ENCODE data around the gene GUCA2A. TPM values are rescaled to one million over a fixed set of nuclear protein-coding genes. Genes with fewer than 3 reads are reported as not detected.

Gene GUCA2A
- total RNA-seq, 1 experiment from 2014 or later = not detected

DNA sequence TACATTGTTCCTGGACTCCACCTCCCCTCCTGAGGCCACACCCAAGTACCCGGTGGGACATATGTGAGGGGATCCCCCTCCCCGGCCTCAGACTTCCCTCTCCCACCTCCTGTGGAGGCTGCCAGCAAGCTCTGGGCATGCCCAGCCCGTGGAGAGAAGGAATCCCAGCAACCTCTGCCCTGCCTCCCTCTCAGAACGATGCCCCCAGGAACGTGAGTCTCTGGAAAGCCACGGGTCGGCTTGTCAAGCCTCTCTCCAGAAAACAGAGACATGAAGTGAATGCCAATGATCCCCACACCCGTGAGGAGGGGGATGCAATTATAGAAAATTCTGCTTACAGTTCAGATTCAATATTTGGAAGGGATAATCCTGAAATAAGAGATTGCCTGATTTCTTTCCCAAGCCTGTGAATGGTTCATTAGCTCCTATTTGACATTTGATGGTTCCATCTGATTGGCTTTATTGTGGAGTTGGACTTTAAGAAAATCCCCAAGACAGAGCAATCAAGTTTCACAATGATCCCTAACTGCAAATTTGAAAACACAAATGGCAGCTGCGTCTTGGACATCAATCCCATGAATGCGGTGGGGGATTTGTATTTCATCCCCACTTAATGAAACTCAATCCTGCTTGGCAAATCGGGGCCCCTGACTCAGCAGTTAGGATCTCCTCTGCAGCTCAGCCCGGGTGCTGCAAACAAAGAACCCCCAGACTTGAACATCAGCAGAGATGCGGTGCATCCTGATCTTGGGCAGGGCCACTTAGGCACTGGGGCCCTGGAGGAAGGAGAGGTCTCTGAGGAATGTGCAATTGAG lies 20.4 kb downstream of the GUCA2A start:
- H4K20me1 ChIP-seq (ENCODE audit: control insufficient read depth, insufficient read depth, insufficient read length) = no peaks in the 10 kb centered on the region
- TF ChIP-seq, protein P1, sequence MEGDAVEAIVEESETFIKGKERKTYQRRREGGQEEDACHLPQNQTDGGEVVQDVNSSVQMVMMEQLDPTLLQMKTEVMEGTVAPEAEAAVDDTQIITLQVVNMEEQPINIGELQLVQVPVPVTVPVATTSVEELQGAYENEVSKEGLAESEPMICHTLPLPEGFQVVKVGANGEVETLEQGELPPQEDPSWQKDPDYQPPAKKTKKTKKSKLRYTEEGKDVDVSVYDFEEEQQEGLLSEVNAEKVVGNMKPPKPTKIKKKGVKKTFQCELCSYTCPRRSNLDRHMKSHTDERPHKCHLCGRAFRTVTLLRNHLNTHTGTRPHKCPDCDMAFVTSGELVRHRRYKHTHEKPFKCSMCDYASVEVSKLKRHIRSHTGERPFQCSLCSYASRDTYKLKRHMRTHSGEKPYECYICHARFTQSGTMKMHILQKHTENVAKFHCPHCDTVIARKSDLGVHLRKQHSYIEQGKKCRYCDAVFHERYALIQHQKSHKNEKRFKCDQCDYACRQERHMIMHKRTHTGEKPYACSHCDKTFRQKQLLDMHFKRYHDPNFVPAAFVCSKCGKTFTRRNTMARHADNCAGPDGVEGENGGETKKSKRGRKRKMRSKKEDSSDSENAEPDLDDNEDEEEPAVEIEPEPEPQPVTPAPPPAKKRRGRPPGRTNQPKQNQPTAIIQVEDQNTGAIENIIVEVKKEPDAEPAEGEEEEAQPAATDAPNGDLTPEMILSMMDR (conservative IDR thresholded peaks at IDR 0.05) = no peak
- no peak overlapping the region for H3K9ac ChIP-seq (ENCODE audit: extremely low read depth, insufficient read length, low read length)
- H2BK20ac ChIP-seq (ENCODE audit: low read depth, low read length, poor library complexity, severe bottlenecking) = no peak overlapping the region
- Mint-ChIP-seq H3K27ac (no peak overlapping the region), H3K4me3 (no peak overlapping the region), H3K4me1 (no peaks in the 10 kb centered on the region), H3K36me3 (ENCODE audit: insufficient read depth in 1 of 3, low read depth in 3 of 3) (no peaks in the 10 kb centered on the region), H3K9me3 (no peaks in the 10 kb centered on the region), H3K27me3 (ENCODE audit: low read depth) (no peaks in the 10 kb centered on the region; the same call in none of the 2 replicates)
- H3K4me1 ChIP-seq (ENCODE audit: insufficient read depth, low read length) = no peaks in the 10 kb centered on the region
- H3K18ac ChIP-seq (ENCODE audit: insufficient read length, low read depth, low read length) = no peak overlapping the region
- no peaks in the 10 kb centered on the region for H3K27me3 ChIP-seq (ENCODE audit: insufficient read depth, low read length)
- H2BK15ac ChIP-seq (ENCODE audit: low read depth, low read length) = no peak overlapping the region
- no peak overlapping the region for H3K14ac ChIP-seq (ENCODE audit: insufficient read depth, low read length)
- WGBS (ENCODE audit: extremely low coverage, insufficient read length, low lambda C conversion rate) = no CpG with 5 or more reads among the region's 13 CpGs
- H3K4me2 ChIP-seq (ENCODE audit: insufficient read depth, insufficient read length, low read length) = no peak overlapping the region
- no peak overlapping the region for H2AK5ac ChIP-seq (ENCODE audit: insufficient read length, low read length)
- no peak overlapping the region for H3K23ac ChIP-seq (ENCODE audit: insufficient read length, low read depth, low read length)
- H3K23me2 ChIP-seq (ENCODE audit: insufficient read length, low read depth, low read length, poor library complexity, severe bottlenecking) = no peaks in the 10 kb centered on the region
- H3K4ac ChIP-seq (ENCODE audit: low read depth, low read length) = no peak overlapping the region
- H3K79me1 ChIP-seq (ENCODE audit: insufficient read depth, low read depth, low read length, poor library complexity, severe bottlenecking) = no peaks in the 10 kb centered on the region
- no peak overlapping the region for H4K5ac ChIP-seq (ENCODE audit: insufficient read length, low read depth, low read length)
- no peak overlapping the region for H2BK120ac ChIP-seq (ENCODE audit: low read depth, low read length, poor library complexity, severe bottlenecking)
- no peak overlapping the region for H4K91ac ChIP-seq (ENCODE audit: insufficient read length, low read depth, low read length)
- H2BK5ac ChIP-seq (ENCODE audit: insufficient read length, low read length) = no peak overlapping the region
- H3T11ph ChIP-seq (ENCODE audit: low read length) = no peak overlapping the region
- no peak overlapping the region for H2AFZ ChIP-seq (ENCODE audit: low read length)
- no peak overlapping the region for H4K8ac ChIP-seq (replicated peaks; ENCODE audit: insufficient read length, low read depth, low read length)
- H3K79me2 ChIP-seq (ENCODE audit: insufficient read depth, low read length) = no peaks in the 10 kb centered on the region
- no peak for DNase-seq
- no peaks in the 10 kb centered on the region for H3K9me3 ChIP-seq (ENCODE audit: control insufficient read depth, low read depth, low read length)
- H2BK12ac ChIP-seq (ENCODE audit: insufficient read length, low read depth, low read length) = no peak overlapping the region
- H3K56ac ChIP-seq (ENCODE audit: insufficient read length, low read depth, low read length) = no peak overlapping the region
- H3K27ac ChIP-seq (ENCODE audit: insufficient read length, low read depth, low read length) = no peak overlapping the region

Measured in H9 (cell line).